Measurements from ENCODE around the gene HNRNPC.
A peak's percentile ranks its signal among the peaks of the same experiment; 100 is the strongest.
"Not testable (repeated sequence)": the region's sequence is repeated elsewhere in the genome, so short reads cannot be mapped to it uniquely, and the experiment has no call there.

Gene HNRNPC

DNA sequence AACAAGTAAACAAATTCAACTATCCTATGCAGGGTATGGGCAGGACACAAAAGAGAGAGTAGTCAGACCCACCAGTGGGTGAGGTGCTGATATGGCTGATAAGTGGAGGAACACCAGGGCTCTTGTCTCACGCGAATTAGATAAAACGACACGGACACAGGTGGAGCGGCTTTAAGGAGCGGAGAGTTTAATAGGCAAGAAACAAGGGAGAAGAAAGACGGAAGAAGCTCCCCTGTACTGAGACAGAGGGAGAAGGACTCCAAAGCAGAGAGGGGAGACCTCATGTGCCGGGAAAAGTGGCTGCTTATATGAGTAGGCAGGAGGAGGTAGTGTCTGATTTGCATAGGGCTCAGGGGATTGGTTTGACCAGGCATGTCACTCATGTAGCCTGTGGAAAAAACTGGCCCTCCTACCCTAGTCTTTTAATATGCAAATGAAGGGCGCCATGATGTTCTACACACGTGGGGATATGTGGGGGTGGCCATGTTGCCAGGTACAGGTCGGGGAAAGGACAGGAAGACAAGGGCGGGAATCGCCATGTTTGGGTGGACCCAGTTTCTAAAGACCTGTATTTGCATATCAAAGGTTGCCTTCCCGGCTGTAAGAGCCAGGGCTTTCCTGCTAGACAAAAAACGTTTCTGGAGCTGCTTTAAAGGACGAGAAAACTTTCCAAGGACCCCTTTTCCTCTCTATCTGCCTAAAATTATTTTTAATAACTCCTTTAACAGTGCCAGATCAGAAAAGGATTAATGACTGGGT, 39.4 kb upstream of the HNRNPC start:
- Histone ChIP-seq H3F3A (ENCODE audit: low read depth) (no peaks in the 10 kb centered on the region), H3K9ac (ENCODE audit: low read depth, low read length, poor library complexity, severe bottlenecking) (peak overlapping the region; percentile 50), H3K79me2 (ENCODE audit: insufficient read depth, low read length) (no peaks in the 10 kb centered on the region), H3K9me3 (ENCODE audit: insufficient read depth, low read depth, low read length) (no peaks in the 10 kb centered on the region), H3K9me2 (replicated peaks; ENCODE audit: low read depth, low read length) (no peaks in the 10 kb centered on the region), H3K4me2 (ENCODE audit: low read depth, low read length, poor library complexity, severe bottlenecking) (peak overlapping the region; percentile 71), H4K20me1 (ENCODE audit: insufficient read depth, low read length, poor library complexity, severe bottlenecking) (no peaks in the 10 kb centered on the region), H3K36me3 (ENCODE audit: insufficient read depth, low read length) (no peaks in the 10 kb centered on the region), H3K4me3 (ENCODE audit: low read length, poor library complexity, severe bottlenecking) (peak overlapping the region; percentile 59), H3K27me3 (ENCODE audit: insufficient read depth, low read length, poor library complexity, severe bottlenecking) (no peaks in the 10 kb centered on the region), H2AFZ (ENCODE audit: low read length) (peak overlapping the region; percentile 92), H3K4me1 (ENCODE audit: insufficient read depth, low read length, poor library complexity, severe bottlenecking) (peaks cover 4% of the 10 kb centered on the region)
- TF ChIP-seq EZH2phosphoT487 (IDR thresholded peaks at IDR 0.05; ENCODE audit: borderline replicate concordance) (no peak), CTCF (conservative IDR thresholded peaks at IDR 0.05; ENCODE audit: low read length) (no peak)

DNA sequence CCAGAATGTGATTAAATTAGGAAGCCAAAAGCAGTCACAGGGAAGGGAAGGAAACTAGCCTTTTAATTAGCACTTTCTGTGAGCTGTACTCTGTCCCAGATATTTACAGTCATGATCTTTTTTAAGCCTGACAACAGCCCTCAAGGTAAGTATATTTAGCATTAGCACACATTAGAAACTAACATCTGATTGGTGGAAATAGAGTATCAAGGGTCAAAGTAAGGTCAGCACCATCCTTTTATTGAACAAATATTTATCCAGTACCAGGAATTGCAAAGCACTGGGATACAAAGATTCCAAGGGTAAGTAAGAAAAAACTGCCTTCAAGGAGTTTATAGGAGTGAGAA, 38.9 kb upstream of the HNRNPC start:
- H3K4me2 ChIP-seq (ENCODE audit: low read depth, low read length, poor library complexity, severe bottlenecking), result peak overlapping the region; percentile 71
- peaks cover 4% of the 10 kb centered on the region for H3K4me1 ChIP-seq (ENCODE audit: insufficient read depth, low read length, poor library complexity, severe bottlenecking)
- H3K4me3 ChIP-seq (ENCODE audit: low read length, poor library complexity, severe bottlenecking), result peak overlapping the region; percentile 59
- no peaks in the 10 kb centered on the region for H3K9me3 ChIP-seq (ENCODE audit: insufficient read depth, low read depth, low read length)
- no peaks in the 10 kb centered on the region for H3K27me3 ChIP-seq (ENCODE audit: insufficient read depth, low read length, poor library complexity, severe bottlenecking)
- H2AFZ ChIP-seq (ENCODE audit: low read length), result peak overlapping the region; percentile 92
- no peaks in the 10 kb centered on the region for H3K36me3 ChIP-seq (ENCODE audit: insufficient read depth, low read length)
- no peaks in the 10 kb centered on the region for H3F3A ChIP-seq (ENCODE audit: low read depth)
- no peaks in the 10 kb centered on the region for H3K79me2 ChIP-seq (ENCODE audit: insufficient read depth, low read length)
- H3K9me2 ChIP-seq (replicated peaks; ENCODE audit: low read depth, low read length), result no peaks in the 10 kb centered on the region
- TF ChIP-seq EZH2phosphoT487 (IDR thresholded peaks at IDR 0.05; ENCODE audit: borderline replicate concordance) (no peak), CTCF (conservative IDR thresholded peaks at IDR 0.05; ENCODE audit: low read length) (no peak)
- no peaks in the 10 kb centered on the region for H4K20me1 ChIP-seq (ENCODE audit: insufficient read depth, low read length, poor library complexity, severe bottlenecking)
- H3K9ac ChIP-seq (ENCODE audit: low read depth, low read length, poor library complexity, severe bottlenecking), result peak overlapping the region; percentile 35

- no peaks in the 10 kb centered on the region for H3K36me3 ChIP-seq (ENCODE audit: insufficient read depth, low read length)
- peaks cover 4% of the 10 kb centered on the region for H3K4me1 ChIP-seq (ENCODE audit: insufficient read depth, low read length, poor library complexity, severe bottlenecking)
- H3K9me2 ChIP-seq (replicated peaks; ENCODE audit: low read depth, low read length), result no peaks in the 10 kb centered on the region
- no peaks in the 10 kb centered on the region for H3F3A ChIP-seq (ENCODE audit: low read depth)
- H3K9me3 ChIP-seq (ENCODE audit: insufficient read depth, low read depth, low read length), result no peaks in the 10 kb centered on the region
- H3K4me3 ChIP-seq (ENCODE audit: low read length, poor library complexity, severe bottlenecking), result no peak overlapping the region
- no peaks in the 10 kb centered on the region for H4K20me1 ChIP-seq (ENCODE audit: insufficient read depth, low read length, poor library complexity, severe bottlenecking)
- TF ChIP-seq EZH2phosphoT487 (IDR thresholded peaks at IDR 0.05; ENCODE audit: borderline replicate concordance) (no peak), CTCF (conservative IDR thresholded peaks at IDR 0.05; ENCODE audit: low read length) (no peak)
- no peaks in the 10 kb centered on the region for H3K79me2 ChIP-seq (ENCODE audit: insufficient read depth, low read length)
- H3K27me3 ChIP-seq (ENCODE audit: insufficient read depth, low read length, poor library complexity, severe bottlenecking), result no peaks in the 10 kb centered on the region
- no peak overlapping the region for H2AFZ ChIP-seq (ENCODE audit: low read length)
- no peak overlapping the region for H3K4me2 ChIP-seq (ENCODE audit: low read depth, low read length, poor library complexity, severe bottlenecking)
- H3K9ac ChIP-seq (ENCODE audit: low read depth, low read length, poor library complexity, severe bottlenecking), result peak overlapping the region; percentile 35
Measured at GRCh38 chr14:21307637-21308036, 38.4 kb upstream of the HNRNPC start.

GRCh38 chr14:21302836-21303140, 33.5 kb upstream of the HNRNPC start:
- not testable (repeated sequence) for H3K4me2 ChIP-seq (ENCODE audit: low read depth, low read length, poor library complexity, severe bottlenecking); H3K27me3 ChIP-seq (ENCODE audit: insufficient read depth, low read length, poor library complexity, severe bottlenecking); H3K36me3 ChIP-seq (ENCODE audit: insufficient read depth, low read length); H3K9me3 ChIP-seq (ENCODE audit: insufficient read depth, low read depth, low read length); H3K9me2 ChIP-seq (replicated peaks; ENCODE audit: low read depth, low read length); H3K4me1 ChIP-seq (ENCODE audit: insufficient read depth, low read length, poor library complexity, severe bottlenecking); H3K79me2 ChIP-seq (ENCODE audit: insufficient read depth, low read length); H4K20me1 ChIP-seq (ENCODE audit: insufficient read depth, low read length, poor library complexity, severe bottlenecking); H2AFZ ChIP-seq (ENCODE audit: low read length); H3K4me3 ChIP-seq (ENCODE audit: low read length, poor library complexity, severe bottlenecking); H3F3A ChIP-seq (ENCODE audit: low read depth); H3K9ac ChIP-seq (ENCODE audit: low read depth, low read length, poor library complexity, severe bottlenecking)

Measured in Loucy (cell line).